BE2C (cell line): ENCODE data around the gene REEP1.

Experiments
- DNase-seq: peaks from one replicate; pipeline ENCODE4 v3.0.0-alpha.2; 2020
- H3K27me3 ChIP-seq: fragments of 250-450 bp; sonication (Bioruptor Pico); 2 replicates; pipeline ENCODE4 v1.5.1; 2020; ENCODE audit warnings: mild to moderate bottlenecking
- H3K36me3 ChIP-seq: fragments of 250-450 bp; sonication (Bioruptor Pico); 2 replicates; pipeline ENCODE4 v1.5.1; 2020; ENCODE audit warnings: mild to moderate bottlenecking
- H3K4me1 ChIP-seq: fragments of 250-450 bp; sonication (Bioruptor Pico); 2 replicates; pipeline ENCODE4 v1.5.1; 2020
- H3K4me3 ChIP-seq: 2 replicates; pipeline ENCODE4 v1.5.1; 2011; ENCODE audit warnings: low read depth, low read length
- H3K9me3 ChIP-seq: fragments of 250-450 bp; sonication (Bioruptor Pico); 2 replicates; pipeline ENCODE4 v1.5.1; 2020
- TF ChIP-seq, protein P1 (sequence below): IDR thresholded peaks from 2 replicates; pipeline ENCODE4 v1.5.1; 2012; ENCODE audit warnings: mild to moderate bottlenecking, low read depth, low read length

Gene REEP1

DNA sequence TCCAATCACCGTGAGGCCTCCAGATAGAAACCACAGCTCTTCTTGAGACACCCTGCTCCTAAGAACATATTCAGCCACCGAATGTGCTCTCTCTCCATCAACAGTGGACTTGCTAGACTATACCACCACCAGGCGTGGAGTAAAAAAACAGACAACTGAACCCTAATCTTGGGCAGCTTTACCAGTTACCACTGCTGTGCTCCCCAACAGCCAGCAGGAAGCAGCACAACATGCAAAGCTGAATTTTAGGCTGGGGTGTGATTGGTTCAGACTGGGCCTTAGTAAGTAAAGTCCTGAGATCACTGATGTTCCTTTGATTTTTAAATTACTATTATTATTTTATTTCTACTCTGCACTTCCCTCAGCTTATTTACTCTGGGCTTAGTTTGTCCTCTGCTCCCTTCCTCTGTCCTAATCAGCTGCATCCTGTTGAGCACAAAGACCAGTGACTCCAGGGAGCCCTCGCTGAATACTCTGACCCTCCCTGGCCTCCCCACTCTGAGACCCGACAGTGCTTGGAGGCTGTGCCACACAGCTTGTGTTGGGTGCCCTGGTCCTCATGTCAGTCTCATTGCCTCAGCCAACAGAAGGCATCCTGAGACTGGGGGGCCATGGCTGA, 116.3 kb downstream of the REEP1 start:
- Histone ChIP-seq H3K4me3 (no peak overlapping the region), H3K27me3 (no peaks in the 10 kb centered on the region), H3K36me3 (no peaks in the 10 kb centered on the region), H3K4me1 (no peaks in the 10 kb centered on the region), H3K9me3 (no peaks in the 10 kb centered on the region)
- DNase-seq, result peak; percentile 37
- TF ChIP-seq, protein P1, sequence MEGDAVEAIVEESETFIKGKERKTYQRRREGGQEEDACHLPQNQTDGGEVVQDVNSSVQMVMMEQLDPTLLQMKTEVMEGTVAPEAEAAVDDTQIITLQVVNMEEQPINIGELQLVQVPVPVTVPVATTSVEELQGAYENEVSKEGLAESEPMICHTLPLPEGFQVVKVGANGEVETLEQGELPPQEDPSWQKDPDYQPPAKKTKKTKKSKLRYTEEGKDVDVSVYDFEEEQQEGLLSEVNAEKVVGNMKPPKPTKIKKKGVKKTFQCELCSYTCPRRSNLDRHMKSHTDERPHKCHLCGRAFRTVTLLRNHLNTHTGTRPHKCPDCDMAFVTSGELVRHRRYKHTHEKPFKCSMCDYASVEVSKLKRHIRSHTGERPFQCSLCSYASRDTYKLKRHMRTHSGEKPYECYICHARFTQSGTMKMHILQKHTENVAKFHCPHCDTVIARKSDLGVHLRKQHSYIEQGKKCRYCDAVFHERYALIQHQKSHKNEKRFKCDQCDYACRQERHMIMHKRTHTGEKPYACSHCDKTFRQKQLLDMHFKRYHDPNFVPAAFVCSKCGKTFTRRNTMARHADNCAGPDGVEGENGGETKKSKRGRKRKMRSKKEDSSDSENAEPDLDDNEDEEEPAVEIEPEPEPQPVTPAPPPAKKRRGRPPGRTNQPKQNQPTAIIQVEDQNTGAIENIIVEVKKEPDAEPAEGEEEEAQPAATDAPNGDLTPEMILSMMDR, result peak; percentile 85

DNA sequence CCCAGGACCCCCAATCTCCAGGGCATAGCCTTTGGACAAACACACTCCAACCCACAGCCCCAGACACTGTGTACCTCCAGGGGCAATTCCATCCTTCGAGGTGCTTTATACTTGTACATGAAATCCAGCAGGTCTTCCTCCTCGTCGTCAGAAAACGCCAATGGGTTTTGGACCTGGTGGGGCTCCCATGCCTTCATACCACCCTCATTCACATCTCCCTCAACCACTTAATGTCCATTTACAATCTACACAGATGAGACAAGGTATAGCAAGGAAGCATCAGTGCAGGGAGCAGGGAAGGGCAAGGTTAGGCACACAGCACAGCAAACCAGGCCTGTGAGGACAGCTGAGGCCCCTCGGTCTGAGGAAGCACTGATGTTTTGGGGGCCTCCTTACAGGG, 117.5 kb downstream of the REEP1 start:
- H3K9me3 ChIP-seq, result no peaks in the 10 kb centered on the region
- DNase-seq, result no peak
- no peaks in the 10 kb centered on the region for H3K27me3 ChIP-seq
- TF ChIP-seq, protein P1, result no peak
- no peaks in the 10 kb centered on the region for H3K36me3 ChIP-seq
- H3K4me3 ChIP-seq, result no peak overlapping the region
- no peaks in the 10 kb centered on the region for H3K4me1 ChIP-seq

DNA sequence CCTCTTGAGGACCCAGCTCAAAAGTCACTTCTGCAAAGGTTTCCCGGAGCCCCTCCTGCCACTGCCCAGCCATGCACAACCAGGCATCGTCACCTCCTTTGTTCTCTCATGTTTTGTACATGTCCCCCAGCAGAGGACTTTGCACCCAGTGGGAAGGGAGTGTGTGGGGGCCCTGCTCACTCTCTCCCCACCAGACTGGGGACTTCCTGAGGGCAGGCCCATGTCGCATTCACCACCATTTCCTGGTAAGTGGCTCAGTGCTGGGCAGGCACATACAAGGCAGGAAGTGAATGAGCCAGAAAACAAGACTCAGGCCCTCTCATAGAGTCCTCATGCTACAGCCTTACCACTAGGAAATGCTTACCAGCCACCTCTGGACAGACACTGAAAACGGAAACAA, 119.3 kb downstream of the REEP1 start:
- TF ChIP-seq, protein P1, result no peak
- H3K9me3 ChIP-seq, result no peaks in the 10 kb centered on the region
- no peaks in the 10 kb centered on the region; the same call in 1 of the 2 replicates for H3K36me3 ChIP-seq
- DNase-seq, result no peak
- H3K4me1 ChIP-seq, result no peaks in the 10 kb centered on the region
- H3K27me3 ChIP-seq, result no peaks in the 10 kb centered on the region
- H3K4me3 ChIP-seq, result no peak overlapping the region

DNA sequence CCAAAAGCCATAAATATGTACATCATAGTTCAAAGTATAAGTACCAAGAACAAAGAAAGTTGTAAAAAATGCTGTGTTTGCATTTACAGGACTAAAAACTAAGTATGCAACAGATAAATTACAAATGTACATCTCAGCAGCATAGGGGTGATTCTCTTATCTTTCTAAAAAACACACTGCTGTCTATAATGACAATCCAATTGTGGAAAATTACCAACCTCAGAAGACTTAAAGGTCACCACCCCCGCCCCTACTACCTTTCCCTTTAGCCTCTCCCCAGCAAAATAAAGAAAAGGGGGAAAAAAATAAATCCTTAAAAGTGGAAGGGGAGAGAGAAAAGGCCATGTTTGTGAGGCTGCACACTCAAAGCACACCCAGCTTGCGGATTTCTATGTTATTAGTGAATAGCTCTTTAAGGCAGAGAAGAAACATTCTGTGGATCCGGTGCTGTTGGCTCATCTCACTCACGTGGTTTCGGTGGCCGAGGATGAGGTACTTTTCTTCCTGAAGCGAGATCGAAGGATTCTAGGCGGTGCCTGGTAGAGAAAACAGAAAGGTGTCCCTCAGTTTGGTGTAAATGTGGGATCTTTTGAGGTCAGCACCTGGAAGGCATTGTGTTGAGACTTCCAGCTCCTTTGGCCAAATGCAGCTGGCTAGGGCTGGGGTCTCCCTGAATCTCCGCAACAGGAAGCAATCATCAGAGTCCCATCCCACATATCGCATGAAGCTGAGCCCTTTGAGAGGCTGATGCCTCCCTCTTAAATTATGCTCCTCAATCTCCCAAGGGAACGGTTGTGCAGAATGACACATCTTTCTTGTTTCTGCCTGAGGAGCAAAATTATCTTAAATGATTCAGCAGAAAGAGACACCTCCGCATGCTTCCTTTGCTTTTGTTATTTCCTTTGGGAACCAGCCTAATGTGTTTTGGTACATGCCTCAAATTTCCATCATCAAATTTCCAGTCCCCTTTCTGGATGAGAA, 120.6 kb downstream of the REEP1 start:
- Histone ChIP-seq H3K4me1 (no peaks in the 10 kb centered on the region), H3K9me3 (no peaks in the 10 kb centered on the region), H3K4me3 (no peak overlapping the region), H3K36me3 (no peaks in the 10 kb centered on the region; the same call in 1 of the 2 replicates), H3K27me3 (no peaks in the 10 kb centered on the region)
- no peak for DNase-seq
- TF ChIP-seq, protein P1, result no peak

DNA sequence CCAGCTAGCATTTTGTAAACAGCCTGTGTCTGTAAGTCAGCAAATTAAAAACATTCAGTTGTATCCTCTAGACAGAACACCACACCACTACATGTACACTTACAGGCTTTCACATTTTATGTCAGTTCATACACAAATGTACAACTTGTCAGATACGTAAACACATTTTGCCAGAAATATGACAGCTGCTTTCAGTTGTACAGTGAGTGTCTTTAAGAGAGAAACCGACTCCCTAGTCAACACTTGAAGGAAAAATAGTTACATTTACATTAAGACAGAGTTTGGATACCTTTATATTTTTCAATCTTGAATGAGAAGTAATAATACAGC, 123.0 kb downstream of the REEP1 start:
- H3K27me3 ChIP-seq, result no peaks in the 10 kb centered on the region
- no peak for DNase-seq
- H3K4me1 ChIP-seq, result no peaks in the 10 kb centered on the region
- no peaks in the 10 kb centered on the region for H3K9me3 ChIP-seq
- TF ChIP-seq, protein P1, result no peak
- peaks cover 4% of the 10 kb centered on the region for H3K36me3 ChIP-seq
- no peak overlapping the region for H3K4me3 ChIP-seq
